Stimulated activated CD8-positive, alpha-beta memory T cell treated with anti-CD3 and anti-CD28 coated beads, Interleukin-12 subunit alpha, Interleukin-12 subunit beta, amount 100 ng/mL, for 4 hours (primary cell): ENCODE measurements around the gene NME3.

ENCODE experiments used
- DNase-seq: peaks from one replicate; pipeline ENCODE4 v3.0.0-alpha.2; 2020; ENCODE audit warnings: low read depth

NME3 gene

DNA sequence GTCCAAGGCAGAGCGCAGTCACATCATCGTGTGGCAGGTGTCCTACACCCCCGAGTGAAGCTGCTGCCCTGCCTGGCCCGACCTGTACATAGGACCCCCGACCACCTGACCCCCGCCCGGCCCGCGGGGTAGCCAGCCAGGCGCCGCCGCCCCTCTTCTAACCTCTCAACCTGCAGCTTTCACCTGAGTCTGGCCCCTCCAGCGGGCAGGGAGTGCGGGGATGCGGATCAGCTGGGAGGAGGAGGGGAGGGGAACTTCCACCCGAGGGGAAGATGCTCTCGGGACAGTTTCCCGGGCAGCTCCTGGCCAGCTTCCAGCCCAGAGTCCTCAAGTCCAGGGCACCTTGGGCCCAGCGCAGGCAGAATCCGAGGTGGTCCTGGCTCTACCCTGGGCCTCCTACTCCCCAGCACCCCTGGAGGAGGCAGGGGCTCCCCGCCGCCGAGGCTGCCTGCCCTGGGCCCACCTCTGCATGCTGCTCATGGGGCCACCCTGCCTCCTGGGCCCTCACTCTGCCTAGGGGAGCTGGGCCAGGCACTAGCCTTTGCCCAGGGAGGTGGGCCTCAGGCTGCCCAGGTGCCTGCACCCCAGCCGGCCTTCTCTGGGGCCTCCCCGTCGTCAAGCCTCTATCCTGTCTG lies 2.5 kb downstream of the NME3 start:
- DNase-seq = no peak

DNA sequence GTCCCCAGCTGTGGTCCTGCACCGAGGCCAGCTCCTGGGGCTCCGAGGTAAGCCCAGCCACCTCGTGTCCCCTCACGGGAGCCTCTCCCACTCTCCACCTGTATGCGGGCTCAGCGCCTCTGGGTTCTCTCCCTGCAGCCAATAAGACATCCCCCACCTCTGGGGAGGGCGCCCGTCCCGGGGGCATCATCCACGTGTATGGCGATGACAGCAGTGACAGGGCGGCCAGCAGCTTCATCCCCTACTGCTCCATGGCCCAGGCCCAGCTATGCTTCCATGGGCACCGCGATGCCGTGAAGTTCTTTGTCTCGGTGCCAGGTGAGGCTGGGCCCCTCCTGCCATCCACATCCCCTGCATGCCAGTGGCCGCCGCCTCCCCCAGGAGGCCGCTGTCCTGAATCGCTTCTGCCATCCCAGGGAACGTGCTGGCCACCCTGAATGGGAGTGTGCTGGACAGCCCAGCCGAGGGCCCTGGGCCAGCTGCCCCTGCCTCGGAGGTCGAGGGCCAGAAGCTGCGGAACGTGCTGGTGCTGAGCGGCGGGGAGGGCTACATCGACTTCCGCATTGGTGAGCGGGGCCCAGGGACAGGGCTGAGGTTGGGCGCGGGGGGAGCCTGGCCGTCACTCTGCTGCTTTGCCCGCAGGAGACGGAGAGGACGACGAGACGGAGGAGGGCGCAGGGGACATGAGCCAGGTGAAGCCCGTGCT lies 3.1 kb downstream of the NME3 start:
- no peak for DNase-seq

DNA sequence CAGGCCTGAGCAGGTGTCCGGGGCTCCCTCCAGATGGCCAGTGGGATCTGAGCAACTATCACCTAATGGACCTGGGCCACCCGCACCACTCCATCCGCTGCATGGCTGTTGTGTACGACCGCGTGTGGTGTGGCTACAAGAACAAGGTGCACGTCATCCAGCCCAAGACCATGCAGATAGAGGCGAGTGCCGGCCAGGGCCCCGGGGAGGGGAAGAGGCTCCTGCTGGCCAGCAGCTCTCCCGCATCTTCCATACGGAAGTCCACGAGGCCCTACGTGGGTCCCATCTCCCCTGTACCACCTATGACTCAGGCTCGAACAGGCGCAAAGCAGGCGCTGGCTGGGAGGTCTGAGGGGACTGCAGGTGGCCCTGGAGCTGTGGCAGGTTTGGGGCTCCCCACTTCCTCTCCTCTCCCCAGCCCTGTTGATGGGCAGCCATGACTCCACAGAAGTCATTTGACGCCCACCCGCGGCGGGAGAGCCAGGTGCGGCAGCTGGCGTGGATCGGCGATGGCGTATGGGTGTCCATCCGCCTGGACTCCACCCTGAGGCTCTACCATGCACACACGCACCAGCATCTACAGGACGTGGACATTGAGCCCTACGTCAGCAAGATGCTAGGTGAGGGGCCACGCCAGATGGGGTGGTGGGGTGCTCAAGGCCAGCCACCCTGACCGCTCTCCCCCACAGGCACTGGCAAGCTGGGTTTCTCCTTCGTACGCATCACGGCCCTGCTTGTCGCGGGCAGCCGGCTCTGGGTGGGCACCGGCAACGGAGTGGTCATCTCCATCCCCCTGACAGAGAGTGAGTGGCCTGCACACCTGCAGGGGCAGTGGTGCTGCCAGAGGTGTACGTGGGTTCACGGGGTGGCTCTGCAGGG lies 4.0 kb downstream of the NME3 start:
- no peak for DNase-seq

DNA sequence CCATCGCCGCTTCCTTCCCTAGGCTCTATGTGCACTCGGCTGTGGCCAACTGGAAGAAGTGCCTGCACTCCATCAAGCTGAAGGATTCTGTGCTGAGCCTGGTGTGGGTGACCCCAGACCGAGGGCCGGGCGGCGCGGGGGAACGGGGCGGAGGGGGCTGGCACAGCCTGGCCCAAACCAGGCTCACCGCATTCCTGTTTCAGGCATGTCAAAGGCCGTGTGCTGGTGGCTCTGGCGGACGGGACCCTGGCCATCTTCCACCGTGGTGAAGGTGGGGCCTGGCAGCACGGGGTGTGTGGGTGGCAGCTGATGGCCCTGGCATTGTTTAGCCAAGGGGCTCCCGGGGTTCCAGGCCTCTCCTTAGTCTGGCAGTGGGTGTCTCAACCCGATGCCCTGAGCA lies 4.6 kb downstream of the NME3 start:
- DNase-seq = no peak

DNA sequence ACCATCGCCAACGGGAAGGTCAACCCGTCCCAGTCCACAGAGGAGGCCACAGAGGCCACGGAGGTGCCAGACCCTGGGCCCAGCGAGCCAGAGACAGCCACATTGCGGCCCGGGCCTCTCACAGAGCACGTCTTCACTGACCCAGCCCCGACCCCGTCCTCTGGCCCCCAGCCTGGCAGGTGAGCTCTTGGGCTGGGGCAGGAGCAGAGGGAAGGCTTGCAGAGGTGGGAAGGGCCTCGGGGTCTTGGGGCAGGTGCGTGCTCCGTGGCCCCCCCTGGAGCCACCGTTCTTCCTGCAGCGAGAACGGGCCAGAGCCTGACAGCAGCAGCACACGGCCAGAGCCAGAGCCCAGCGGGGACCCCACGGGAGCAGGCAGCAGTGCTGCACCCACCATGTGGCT lies 5.1 kb downstream of the NME3 start:
- DNase-seq = no peak

DNA sequence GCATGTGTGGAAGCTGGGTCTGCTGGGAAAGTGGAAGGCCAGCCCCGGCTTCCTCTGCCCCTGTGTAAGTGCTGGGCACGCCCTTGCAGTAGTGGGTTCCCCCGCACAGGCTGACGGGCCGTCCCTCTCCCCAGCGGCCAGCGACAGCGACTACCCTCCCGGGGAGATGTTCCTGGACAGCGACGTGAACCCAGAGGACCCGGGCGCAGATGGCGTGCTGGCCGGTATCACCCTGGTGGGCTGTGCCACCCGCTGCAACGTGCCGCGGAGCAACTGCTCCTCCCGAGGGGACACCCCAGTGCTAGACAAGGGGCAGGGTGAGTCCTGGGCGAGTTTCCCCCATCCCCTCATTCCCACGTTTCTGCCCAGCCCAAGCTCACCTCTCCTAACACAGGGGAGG lies 5.5 kb downstream of the NME3 start:
- DNase-seq = no peak

DNA sequence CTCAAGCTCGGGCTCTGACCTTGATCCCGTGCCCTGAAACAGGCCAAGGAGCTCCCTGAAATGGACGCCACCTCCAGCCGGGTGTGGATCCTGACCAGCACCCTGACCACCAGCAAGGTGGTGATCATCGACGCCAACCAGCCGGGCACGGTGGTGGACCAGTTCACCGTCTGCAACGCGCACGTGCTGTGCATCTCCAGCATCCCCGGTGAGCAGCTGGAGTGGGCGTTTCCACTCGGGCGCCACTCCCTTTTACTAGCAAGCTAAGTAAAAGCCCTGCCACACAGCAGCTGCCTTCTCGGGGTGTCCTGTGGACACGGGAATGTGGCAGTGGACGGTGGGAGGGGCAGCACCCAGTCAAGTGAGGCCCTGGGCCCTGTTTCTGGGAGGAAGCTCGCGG lies 6.4 kb downstream of the NME3 start:
- DNase-seq = no peak

DNA sequence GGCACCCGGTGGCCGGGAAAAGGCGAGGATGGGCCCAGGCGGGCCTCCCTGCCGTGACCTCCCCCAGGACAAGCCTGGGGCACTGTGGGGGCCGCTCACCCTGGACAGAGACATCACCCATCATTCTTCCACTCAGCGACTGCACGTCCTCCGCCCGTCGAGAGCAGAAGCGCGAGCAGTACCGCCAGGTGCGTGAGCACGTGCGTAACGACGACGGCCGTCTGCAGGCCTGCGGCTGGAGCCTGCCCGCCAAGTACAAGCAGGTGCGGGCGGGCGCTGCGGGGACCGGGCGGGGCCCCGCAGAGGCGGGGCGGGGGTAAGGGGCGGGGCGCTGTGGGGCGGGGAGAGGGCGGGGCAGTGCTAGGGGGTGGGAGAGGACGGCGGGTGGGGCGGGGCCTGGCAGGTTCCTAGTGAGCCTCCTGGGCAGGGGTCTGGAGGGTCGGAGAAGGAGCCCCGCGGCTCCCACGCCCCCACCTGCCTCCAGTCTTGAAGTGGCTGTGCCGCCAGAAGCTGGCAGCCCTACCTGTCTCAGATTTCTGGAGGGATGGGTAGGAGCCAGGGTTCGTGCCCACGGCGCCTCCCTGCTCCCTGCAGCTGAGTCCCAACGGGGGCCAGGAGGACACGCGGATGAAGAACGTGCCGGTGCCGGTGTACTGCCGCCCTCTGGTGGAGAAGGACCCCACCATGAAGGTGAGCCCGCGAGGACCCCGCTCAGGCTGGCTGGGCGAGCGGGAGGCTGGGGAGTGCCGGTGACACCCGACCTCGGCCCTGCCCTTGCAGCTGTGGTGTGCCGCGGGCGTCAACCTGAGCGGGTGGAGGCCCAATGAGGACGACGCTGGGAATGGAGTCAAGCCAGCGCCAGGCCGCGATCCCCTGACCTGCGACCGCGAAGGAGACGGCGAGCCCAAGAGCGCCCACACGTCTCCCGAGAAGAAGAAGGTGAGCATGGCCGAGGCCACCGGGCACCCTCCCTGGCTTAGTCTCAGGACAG lies 7.5 kb downstream of the NME3 start:
- no peak for DNase-seq

DNA sequence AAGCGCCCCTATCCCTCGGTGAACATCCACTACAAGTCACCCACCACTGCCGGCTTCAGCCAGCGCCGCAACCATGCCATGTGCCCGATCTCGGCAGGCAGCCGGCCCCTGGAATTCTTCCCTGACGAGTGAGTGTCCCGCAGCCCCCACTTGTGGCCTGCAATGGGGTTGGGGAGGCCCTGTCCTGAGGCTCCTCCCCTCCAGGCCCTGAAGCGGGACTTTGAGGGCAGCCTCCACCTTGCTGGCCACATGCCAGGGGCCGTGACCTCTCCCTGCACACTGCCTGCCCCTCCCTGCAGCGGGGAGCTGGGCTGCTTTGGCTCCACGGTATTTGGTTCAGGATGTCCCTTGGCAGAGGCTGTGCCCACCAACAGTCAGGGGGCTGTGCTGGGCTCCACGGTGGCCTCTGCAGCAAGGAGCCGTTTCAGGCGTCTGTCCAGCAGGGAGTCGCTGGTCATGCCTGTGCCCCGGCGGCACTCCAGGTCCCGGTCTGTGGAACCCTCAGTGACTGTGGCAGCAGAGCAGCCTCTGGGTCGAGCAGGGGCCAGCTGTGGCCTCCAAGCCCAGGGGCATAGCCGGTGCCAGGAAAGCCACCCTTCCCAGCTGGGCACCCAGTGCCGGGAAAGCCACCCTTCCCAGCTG lies 8.3 kb downstream of the NME3 start:
- no peak for DNase-seq

DNA sequence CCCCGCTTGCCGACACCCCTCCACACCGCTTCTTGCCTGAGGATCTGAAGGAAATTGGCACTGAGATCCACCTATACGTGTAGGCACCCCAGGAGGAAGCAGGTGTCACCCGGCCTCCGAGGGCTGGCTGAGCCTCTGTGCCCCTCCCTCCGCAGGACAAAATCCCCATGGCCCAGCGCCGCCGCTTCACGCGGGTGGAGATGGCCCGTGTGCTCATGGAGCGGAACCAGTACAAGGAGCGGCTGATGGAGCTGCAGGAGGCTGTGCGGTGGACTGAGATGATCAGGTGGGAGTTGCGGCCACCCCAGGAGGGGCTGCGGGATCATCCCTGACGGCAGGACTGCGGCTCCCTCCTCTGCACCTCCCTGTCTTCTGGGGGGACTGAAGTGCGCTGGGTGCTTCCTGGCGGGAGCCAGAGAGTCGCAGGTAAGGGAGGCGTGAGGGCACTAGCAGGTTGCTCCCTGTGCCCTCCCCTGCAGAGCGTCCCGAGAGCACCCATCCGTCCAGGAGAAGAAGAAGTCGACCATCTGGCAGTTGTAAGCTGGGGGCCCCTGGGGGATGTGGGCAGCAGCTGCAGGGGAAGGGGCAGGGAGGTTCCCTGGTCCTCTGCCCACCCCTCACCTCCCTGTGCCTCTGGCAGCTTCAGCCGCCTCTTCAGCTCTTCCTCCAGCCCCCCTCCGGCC lies 9.0 kb downstream of the NME3 start:
- no peak for DNase-seq

DNA sequence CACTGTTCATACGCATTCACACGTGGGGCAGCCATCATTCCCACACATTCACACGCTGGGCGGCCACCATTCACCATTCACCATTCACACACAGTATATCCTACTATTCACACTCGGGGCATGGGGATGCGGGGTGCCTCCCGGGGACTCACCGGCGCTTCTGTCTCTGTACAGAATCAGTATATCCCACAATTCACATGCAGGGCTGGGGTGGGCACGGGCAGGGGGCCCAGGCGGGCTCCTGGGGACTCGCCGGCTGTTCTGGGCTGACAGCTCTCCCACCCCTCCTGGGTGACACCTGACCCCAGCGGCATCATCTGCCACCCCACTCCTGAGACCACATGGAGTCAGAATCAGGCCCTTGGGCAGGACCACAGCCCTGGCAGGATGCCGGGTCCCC lies 9.6 kb downstream of the NME3 start:
- DNase-seq = no peak

DNA sequence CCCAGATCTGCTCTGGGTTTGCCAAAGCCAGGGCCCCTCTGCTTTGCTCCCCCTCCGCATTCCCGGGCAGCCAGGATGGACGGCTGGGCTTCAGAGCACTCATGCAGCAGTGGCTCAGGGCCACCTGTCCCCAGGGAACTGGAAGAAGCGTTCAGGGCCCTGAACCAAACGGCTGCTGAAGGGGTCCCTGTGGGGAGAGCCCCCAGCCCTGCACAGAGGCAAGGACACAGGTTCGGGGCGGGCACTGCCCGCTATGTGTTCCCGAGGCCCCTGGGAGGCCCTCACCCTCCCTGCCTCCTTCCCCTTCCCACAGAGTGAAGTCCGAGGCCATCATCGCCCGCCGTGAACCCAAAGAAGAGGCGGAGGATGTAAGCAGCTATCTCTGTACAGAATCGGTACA lies 10.4 kb downstream of the NME3 start:
- DNase-seq = no peak

DNA sequence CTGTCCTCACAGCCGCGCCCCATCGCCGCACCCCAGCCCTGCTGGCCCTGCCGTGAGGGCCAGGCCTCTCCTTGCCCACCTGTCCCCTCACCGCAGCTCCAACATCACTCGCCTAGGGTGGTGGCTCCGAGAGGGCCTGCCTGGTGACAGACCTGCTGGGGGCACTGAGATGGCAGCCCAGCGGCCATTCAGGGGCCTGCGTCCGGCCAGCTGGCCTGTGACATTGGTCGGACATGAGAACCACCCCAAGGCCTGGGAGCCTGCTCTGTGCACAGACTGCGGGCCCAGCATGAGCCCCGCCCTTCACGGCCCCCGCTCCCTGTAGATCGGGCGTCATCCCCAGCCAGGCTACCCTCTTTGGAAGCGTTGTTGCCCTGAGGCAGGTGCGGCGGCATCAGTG lies 11.8 kb downstream of the NME3 start:
- no peak for DNase-seq

DNA sequence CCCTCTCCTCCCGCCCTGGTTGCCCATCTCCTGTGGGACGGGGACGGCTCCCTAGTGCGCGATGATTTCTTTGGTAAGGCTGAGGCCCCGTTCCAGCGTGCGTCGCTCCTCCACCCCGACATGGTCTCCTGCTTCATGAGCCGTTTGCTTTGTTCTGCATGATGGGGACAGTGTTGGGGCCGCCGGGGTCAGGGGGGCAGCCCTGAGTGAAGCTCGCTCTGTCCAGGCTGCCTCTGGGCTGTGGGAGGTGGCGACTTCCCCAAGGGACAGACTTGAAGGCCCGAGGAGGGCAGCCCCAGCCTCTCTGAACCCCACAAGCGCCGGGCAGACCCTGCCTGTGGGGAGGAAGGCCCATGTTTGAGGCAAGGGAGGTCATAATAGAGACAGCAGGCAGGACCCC lies 12.4 kb downstream of the NME3 start:
- DNase-seq = no peak

DNA sequence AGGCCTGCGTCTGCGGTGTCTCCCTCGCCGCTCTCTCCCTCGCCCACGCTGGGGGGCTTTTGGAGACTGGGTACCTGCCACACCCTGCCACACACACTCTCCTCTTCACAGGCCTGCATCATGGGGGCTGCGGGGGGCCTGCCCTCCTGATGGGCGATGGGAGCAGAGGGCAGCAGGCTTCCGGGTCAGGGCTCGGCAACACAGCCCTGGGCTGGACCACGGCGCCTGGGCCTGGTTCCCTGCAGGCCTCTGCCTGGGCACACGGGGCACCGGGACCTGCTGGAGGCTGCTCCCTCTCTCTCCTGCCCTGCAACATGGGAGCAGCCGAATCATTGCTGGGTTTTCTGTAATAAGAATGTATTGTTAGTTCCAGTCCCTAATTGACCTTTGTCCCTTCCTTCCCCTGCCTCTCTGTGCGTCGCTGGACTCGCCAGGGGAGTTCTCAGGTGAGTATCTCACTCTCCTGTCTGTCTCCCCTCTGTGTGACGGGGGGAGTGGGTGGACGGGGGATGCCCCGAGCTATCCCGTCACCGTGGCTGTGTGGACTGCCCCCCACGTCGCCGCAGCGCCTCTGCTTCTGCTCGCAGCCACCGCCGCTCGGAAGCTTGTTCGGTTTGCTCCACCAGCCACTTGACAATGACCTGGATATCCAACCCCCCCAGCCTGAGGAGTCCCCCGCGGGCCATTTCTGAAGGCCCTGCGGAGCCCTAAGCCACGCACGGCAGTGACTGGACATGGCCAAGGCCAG lies 13.5 kb downstream of the NME3 start:
- no peak for DNase-seq

DNA sequence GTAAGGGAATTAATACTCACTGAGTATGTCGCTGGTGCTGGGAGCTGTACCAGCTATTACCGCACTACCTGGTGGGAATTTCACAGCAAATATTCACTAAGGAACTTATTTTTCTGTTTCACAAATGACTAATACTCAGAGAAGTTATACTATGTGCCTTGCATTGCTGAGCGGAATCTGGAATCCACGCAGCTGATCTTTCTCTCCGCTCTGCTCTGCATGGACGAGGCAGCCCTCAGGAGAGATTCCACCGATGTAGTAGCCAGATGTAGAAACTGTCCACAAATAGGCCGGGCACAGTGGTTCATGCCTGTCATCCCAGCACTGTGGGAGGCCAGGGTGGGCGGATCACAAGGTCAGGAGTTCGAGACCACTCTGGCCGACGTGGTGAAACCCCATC lies 17.1 kb downstream of the NME3 start:
- DNase-seq = no peak

DNA sequence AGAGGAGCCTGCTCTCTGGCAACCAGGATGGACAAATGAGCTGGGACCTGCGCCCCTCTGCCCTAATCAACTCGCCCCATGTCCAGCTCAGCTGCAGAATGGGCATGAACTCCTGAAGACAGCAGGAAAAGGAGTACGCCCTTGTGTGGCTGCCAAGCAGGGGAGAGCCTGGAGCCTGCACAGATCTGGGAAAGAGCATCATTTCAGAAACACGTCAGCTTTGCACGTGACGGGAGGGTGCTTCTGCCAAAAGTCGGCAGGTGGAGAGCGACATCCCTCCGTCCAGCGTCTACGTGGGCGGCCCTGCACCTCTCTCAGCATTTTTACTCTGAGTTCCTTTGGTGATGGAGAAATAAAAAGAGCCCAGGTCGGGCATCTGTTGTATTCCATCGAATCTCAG lies 18.5 kb downstream of the NME3 start:
- no peak for DNase-seq

DNA sequence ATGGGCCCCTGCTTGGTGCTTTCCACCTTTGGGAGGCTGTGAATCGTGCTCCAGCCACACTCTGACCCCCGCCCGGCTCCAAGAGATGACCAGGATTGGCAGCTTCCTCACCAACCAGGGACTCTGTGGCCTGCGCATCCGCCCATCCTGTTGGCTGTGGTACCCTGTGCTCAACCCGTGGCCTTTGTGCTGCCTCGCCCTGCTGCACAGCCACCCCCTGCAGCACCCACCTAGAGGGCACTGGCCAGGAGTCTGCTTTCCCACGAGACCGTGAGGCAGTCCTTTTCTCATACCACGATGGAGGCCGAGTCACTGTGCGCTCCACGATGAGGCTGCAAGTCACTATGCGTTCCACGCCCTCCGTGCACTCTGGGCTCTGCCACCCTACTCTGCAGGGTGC lies 19.4 kb downstream of the NME3 start:
- DNase-seq = no peak

DNA sequence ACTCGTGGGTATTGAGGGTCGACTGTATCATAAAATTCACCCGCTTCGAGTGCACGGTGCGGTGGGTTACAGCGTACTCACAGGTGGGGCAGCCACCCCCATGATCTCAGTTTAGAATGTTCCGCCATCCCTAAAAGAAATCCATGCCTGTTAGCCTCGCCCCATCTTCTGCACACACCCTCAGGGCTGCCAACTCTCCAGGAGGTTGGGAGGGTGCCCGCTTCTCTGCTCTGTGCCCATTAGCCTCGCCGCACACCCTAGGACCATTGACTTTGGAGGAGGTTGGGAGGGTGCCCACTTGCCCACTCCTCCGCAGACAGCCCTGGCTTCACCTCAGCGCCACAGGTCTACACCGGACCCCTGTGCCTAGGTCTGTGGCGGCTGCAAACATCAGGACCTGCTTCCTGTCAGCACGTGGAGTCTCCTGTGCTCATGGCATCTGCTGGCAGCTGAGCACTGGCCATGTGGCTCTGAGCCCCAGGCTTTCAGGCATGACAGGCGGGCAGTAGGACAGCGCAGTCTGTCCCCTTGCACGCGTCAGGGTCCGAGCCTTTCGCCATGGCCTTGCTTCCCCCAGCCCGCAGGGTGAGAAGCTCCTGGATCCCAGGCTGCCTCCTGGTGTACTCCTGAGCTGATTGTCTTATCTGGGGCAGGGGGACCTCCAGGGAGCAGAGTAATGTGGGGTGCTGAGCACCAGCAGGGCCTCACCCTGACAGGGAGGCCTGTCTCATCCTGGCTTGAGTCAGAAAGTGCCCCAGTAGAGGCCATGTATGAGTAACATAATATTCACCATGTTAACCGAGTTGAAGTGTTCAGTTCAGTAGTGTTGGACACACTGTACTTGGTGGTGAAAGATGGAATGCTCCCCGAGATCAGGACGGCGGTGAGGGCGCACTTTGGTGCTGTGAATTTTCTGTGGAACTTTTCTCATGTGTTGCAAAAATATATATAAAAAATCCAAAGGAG lies 21.9 kb downstream of the NME3 start:
- no peak for DNase-seq
